Neuronal stem cell (in vitro differentiated cells): ENCODE measurements around the gene ADGRE3. TPM values are rescaled to one million over a fixed set of nuclear protein-coding genes. Genes with fewer than 3 reads are reported as not detected.

Source experiments
- DNase-seq: peaks from one replicate; pipeline ENCODE4 v3.0.0-alpha.2; 2013; ENCODE audit warnings: low spot score
- H2AFZ ChIP-seq: one replicate; pipeline ENCODE4 v1.6.1; 2013; ENCODE audit warnings: mild to moderate bottlenecking, low read length, inconsistent platforms
- H2AK5ac ChIP-seq: 2 replicates; pipeline ENCODE4 v1.6.1; 2013; ENCODE audit warnings: low read depth, mild to moderate bottlenecking, inconsistent platforms, low read length, moderate library complexity, mixed read lengths
- H2BK120ac ChIP-seq: 2 replicates; pipeline ENCODE4 v1.6.1; 2013; ENCODE audit warnings: low read depth, mild to moderate bottlenecking, inconsistent platforms, low read length, moderate library complexity, mixed read lengths
- H2BK12ac ChIP-seq: one replicate; pipeline ENCODE4 v1.6.1; 2013; ENCODE audit warnings: low read length, inconsistent platforms
- H2BK15ac ChIP-seq: 2 replicates; pipeline ENCODE4 v1.6.1; 2013; ENCODE audit warnings: mild to moderate bottlenecking, low read length, inconsistent platforms, mixed read lengths
- H2BK5ac ChIP-seq: one replicate; pipeline ENCODE4 v1.6.1; 2013; ENCODE audit warnings: inconsistent platforms, mild to moderate bottlenecking, low read length, moderate library complexity
- H3K14ac ChIP-seq: one replicate; pipeline ENCODE4 v1.6.1; 2013; ENCODE audit warnings: low read length, inconsistent platforms
- H3K18ac ChIP-seq: 2 replicates; pipeline ENCODE4 v1.6.1; 2013; ENCODE audit warnings: low read length, inconsistent platforms
- H3K23ac ChIP-seq: 2 replicates; pipeline ENCODE4 v1.6.1; 2013; ENCODE audit warnings: low read depth, mild to moderate bottlenecking, mixed read lengths, low read length, inconsistent platforms; ENCODE audit not compliant: poor library complexity
- H3K27ac ChIP-seq: replicated peaks from 3 replicates; pipeline ENCODE4 v1.5.1; 2013; ENCODE audit warnings: low read length, inconsistent platforms
- H3K27me3 ChIP-seq, 3 experiments: 2 replicates each; pipeline ENCODE4 v1.6.1; 2013; ENCODE audit warnings: low read length in 3 of 3, mild to moderate bottlenecking in 2 of 3, inconsistent platforms in 1 of 3, low read depth in 1 of 3, mixed read lengths in 1 of 3, moderate library complexity in 1 of 3; ENCODE audit not compliant: control insufficient read depth in 3 of 3, insufficient read depth in 3 of 3
- H3K36me3 ChIP-seq, 2 donors: replicated peaks in 1 of 2; 2 replicates each; pipeline ENCODE4 v1.6.1; 2013; ENCODE audit warnings: low read length in 2 of 2; ENCODE audit not compliant: control insufficient read depth in 2 of 2, insufficient read depth in 2 of 2
- H3K4ac ChIP-seq: 2 replicates; pipeline ENCODE4 v1.6.1; 2013; ENCODE audit warnings: inconsistent platforms, mild to moderate bottlenecking, low read length, moderate library complexity
- H3K4me1 ChIP-seq, 2 donors: 1 replicate in 1 of 2; 2 replicates in 1 of 2; pipeline ENCODE4 v1.6.1; 2013; ENCODE audit warnings: low read length in 2 of 2, low read depth in 1 of 2; ENCODE audit not compliant: control insufficient read depth in 2 of 2, insufficient read depth in 1 of 2
- H3K4me2 ChIP-seq: one replicate; pipeline ENCODE4 v1.6.1; 2013; ENCODE audit warnings: mild to moderate bottlenecking, low read length, inconsistent platforms; ENCODE audit not compliant: insufficient read depth, poor library complexity, severe bottlenecking
- H3K4me3 ChIP-seq, 2 donors: 2 replicates each; pipeline ENCODE4 v1.5.1; 2013; ENCODE audit warnings: low read length in 2 of 2, mild to moderate bottlenecking in 2 of 2, inconsistent platforms in 1 of 2, moderate library complexity in 1 of 2
- H3K79me1 ChIP-seq: one replicate; pipeline ENCODE4 v1.6.1; 2013; ENCODE audit warnings: low read depth, mild to moderate bottlenecking, inconsistent platforms, low read length, moderate library complexity
- H3K9ac ChIP-seq: one replicate; pipeline ENCODE4 v1.6.1; 2013; ENCODE audit warnings: mild to moderate bottlenecking, low read depth, low read length, inconsistent platforms; ENCODE audit not compliant: poor library complexity
- H3K9me3 ChIP-seq, 2 donors: replicated peaks in 1 of 2; 2 replicates each; pipeline versions ENCODE3 to v1.6.1; 2013; ENCODE audit warnings: low read length in 2 of 2, mild to moderate bottlenecking in 2 of 2, inconsistent platforms in 1 of 2, low read depth in 1 of 2, mixed read lengths in 1 of 2, moderate library complexity in 1 of 2; ENCODE audit not compliant: control insufficient read depth in 2 of 2, insufficient read depth in 1 of 2
- H4K8ac ChIP-seq: one replicate; pipeline ENCODE4 v1.6.1; 2013; ENCODE audit warnings: low read depth, mild to moderate bottlenecking, inconsistent platforms, low read length, moderate library complexity
- H4K91ac ChIP-seq: one replicate; pipeline ENCODE4 v1.6.1; 2013; ENCODE audit warnings: low read length, low read depth, mild to moderate bottlenecking, inconsistent platforms; ENCODE audit not compliant: poor library complexity
- WGBS, 2 donors: extraction: QIAGEN DNeasy Blood & Tissue Kit; methylation state at CpG; one replicate each; pipeline ENCODE4 v1.1.7; 2013; ENCODE audit warnings: missing lambda C conversion rate in 2 of 2, mixed read lengths in 1 of 2; ENCODE audit not compliant: insufficient read length in 2 of 2, insufficient replicate concordance in 1 of 2; ENCODE audit errors: extremely low coverage in 2 of 2; 5-methylcytosine and 5-hydroxymethylcytosine counted together
- polyA plus RNA-seq, 2 experiments: library from polyadenylated mRNA; stranded (reverse); fragments of 200-250 nt; gene quantifications; one replicate each; pipeline ENCODE4 v1.2.3, GENCODE V29; 2013

The ADGRE3 gene, protein sequence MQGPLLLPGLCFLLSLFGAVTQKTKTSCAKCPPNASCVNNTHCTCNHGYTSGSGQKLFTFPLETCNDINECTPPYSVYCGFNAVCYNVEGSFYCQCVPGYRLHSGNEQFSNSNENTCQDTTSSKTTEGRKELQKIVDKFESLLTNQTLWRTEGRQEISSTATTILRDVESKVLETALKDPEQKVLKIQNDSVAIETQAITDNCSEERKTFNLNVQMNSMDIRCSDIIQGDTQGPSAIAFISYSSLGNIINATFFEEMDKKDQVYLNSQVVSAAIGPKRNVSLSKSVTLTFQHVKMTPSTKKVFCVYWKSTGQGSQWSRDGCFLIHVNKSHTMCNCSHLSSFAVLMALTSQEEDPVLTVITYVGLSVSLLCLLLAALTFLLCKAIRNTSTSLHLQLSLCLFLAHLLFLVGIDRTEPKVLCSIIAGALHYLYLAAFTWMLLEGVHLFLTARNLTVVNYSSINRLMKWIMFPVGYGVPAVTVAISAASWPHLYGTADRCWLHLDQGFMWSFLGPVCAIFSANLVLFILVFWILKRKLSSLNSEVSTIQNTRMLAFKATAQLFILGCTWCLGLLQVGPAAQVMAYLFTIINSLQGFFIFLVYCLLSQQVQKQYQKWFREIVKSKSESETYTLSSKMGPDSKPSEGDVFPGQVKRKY
- not detected for polyA plus RNA-seq (2013, experiment 1 of 2)
- polyA plus RNA-seq (2013, experiment 2 of 2): not detected

- Histone ChIP-seq H2AFZ (no peak within 1 kb of the TSS), H2AK5ac (no peak within 1 kb of the TSS), H2BK15ac (no peak within 1 kb of the TSS), H2BK12ac (no peak within 1 kb of the TSS), H3K27ac (no peak within 1 kb of the TSS), H3K18ac (no peak within 1 kb of the TSS), H4K91ac (no peak within 1 kb of the TSS), H3K9me3 (peaks cover 0 to 14% of the 10 kb centered on the region in 2 donors), H3K9ac (no peak within 1 kb of the TSS), H4K8ac (no peak within 1 kb of the TSS), H3K36me3 (no peaks in the 10 kb centered on the region), H3K4me3 (no peak within 1 kb of the TSS), H3K4ac (no peak within 1 kb of the TSS), H3K4me1 (no peaks in the 10 kb centered on the region), H3K23ac (no peak within 1 kb of the TSS), H3K14ac (no peak within 1 kb of the TSS), H3K79me1 (no peaks in the 10 kb centered on the region), H3K27me3 (peaks cover 0 to 14% (median 4%) of the 10 kb centered on the region in 3 experiments), H2BK120ac (no peak within 1 kb of the TSS), H3K4me2 (no peak within 1 kb of the TSS), H2BK5ac (no peak within 1 kb of the TSS)
- no CpG with 5 or more reads among the region's 6 CpGs for WGBS, 2 donors
- no peak for DNase-seq
These were observed at the start of gene ADGRE3 for GRCh38 chr19:14674764-14675163. ADGRE3 (minus strand) TSS chr19:14674844; CDS start chr19:14674770, 74 bp downstream.

DNA sequence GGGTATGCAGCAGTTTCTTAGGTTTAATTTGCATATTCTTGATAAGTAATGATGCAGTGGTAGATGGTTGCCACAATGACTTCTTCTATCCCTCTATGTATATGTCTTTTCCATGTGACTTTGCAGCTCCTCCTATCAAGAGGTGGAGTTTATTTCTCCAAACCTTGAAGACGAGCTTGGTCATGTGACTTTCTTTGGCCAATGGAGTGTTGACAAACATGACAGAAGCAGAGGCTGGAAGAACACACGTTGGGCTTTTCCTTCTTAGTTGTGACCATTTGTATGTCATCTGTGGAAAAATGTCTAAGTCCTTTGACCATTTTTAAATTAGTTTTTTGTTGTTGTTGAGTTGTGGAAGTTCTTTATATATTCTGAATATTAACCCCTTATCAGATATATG lies 47.5 kb upstream of the ADGRE3 start:
- H3K27me3 ChIP-seq: no peaks in the 10 kb centered on the region
- no peak overlapping the region for H2AFZ ChIP-seq
- no peak overlapping the region for H2AK5ac ChIP-seq
- H3K9me3 ChIP-seq: peaks cover 34 to 61% of the 10 kb centered on the region in 2 donors
- H2BK120ac ChIP-seq: no peak overlapping the region
- no CpG with 5 or more reads among the region's 2 CpGs for WGBS, 2 donors
- no peak overlapping the region for H3K18ac ChIP-seq
- no peak overlapping the region for H4K91ac ChIP-seq
- no peak overlapping the region for H3K23ac ChIP-seq
- no peak overlapping the region for H3K4ac ChIP-seq
- no peak overlapping the region for H3K27ac ChIP-seq
- no peak for DNase-seq
- no peak overlapping the region for H2BK5ac ChIP-seq
- no peak overlapping the region for H3K4me3 ChIP-seq
- H2BK15ac ChIP-seq: no peak overlapping the region
- no peak overlapping the region for H3K9ac ChIP-seq
- peaks cover 16 to 49% of the 10 kb centered on the region in 2 donors for H3K36me3 ChIP-seq
- no peaks in the 10 kb centered on the region for H3K4me1 ChIP-seq
- no peak overlapping the region for H3K4me2 ChIP-seq
- H3K14ac ChIP-seq: no peak overlapping the region
- H3K79me1 ChIP-seq: no peaks in the 10 kb centered on the region
- H2BK12ac ChIP-seq: no peak overlapping the region
- H4K8ac ChIP-seq: no peak overlapping the region

DNA sequence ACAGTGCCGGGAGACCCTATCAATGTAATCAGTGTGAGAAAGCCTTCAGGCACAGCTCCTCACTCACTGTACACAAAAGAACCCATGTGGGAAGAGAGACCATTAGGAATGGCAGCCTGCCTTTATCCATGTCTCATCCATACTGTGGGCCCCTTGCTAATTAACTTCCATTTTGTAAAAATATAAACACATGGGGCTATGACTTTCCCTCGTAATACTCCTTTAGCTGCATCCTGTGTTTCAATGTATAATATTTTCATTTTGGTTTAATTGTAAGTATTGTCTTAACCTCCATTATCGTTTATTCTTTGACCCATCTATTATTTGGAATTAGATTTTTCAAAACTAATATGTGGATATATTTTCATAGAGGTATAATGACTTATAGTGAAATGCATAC lies 44.5 kb upstream of the ADGRE3 start:
- H3K27me3 ChIP-seq: no peaks in the 10 kb centered on the region
- H3K9me3 ChIP-seq: peaks cover 46 to 91% of the 10 kb centered on the region in 2 donors

GRCh38 chr19:14718522-14719116 lies 44.0 kb upstream of the ADGRE3 start:
- no peak overlapping the region for H2BK120ac ChIP-seq
- no peak overlapping the region for H3K4me3 ChIP-seq
- peaks cover 28 to 84% of the 10 kb centered on the region in 2 donors for H3K36me3 ChIP-seq
- no peak overlapping the region for H4K91ac ChIP-seq
- no peak overlapping the region for H3K4me2 ChIP-seq
- H3K23ac ChIP-seq: no peak overlapping the region
- H2BK5ac ChIP-seq: no peak overlapping the region
- no peak overlapping the region for H3K4ac ChIP-seq
- no peak overlapping the region for H3K27ac ChIP-seq
- H2BK12ac ChIP-seq: no peak overlapping the region
- H2AFZ ChIP-seq: no peak overlapping the region
- no peak overlapping the region for H3K14ac ChIP-seq
- no peak for DNase-seq
- no peaks in the 10 kb centered on the region for H3K79me1 ChIP-seq
- H3K18ac ChIP-seq: no peak overlapping the region
- H2AK5ac ChIP-seq: no peak overlapping the region
- H3K27me3 ChIP-seq: no peaks in the 10 kb centered on the region
- H4K8ac ChIP-seq: no peak overlapping the region
- H3K9me3 ChIP-seq: peaks cover 47 to 92% of the 10 kb centered on the region in 2 donors
- no peak overlapping the region for H2BK15ac ChIP-seq
- no CpG with 5 or more reads among the region's 18 CpGs for WGBS, 2 donors
- H3K9ac ChIP-seq: no peak overlapping the region
- H3K4me1 ChIP-seq: no peaks in the 10 kb centered on the region

More for the DNA sequence above, 44.5 kb upstream of the ADGRE3 start:
- H2BK12ac ChIP-seq: no peak overlapping the region
- no peak overlapping the region for H2BK15ac ChIP-seq
- no CpG with 5 or more reads among the region's 3 CpGs for WGBS, 2 donors
- no peak overlapping the region for H3K9ac ChIP-seq
- no peak overlapping the region for H4K8ac ChIP-seq
- no peak overlapping the region for H3K27ac ChIP-seq
- H2BK120ac ChIP-seq: no peak overlapping the region
- no peak overlapping the region for H4K91ac ChIP-seq
- no peak overlapping the region for H3K23ac ChIP-seq
- H3K4me3 ChIP-seq: no peak overlapping the region
- H3K4me2 ChIP-seq: no peak overlapping the region
- H3K18ac ChIP-seq: no peak overlapping the region
- H2AK5ac ChIP-seq: no peak overlapping the region
- no peak overlapping the region for H3K14ac ChIP-seq
- no peak for DNase-seq
- H2AFZ ChIP-seq: no peak overlapping the region
- no peak overlapping the region for H3K4ac ChIP-seq
- H3K4me1 ChIP-seq: no peaks in the 10 kb centered on the region
- H2BK5ac ChIP-seq: no peak overlapping the region
- peaks cover 28 to 79% of the 10 kb centered on the region in 2 donors for H3K36me3 ChIP-seq
- no peaks in the 10 kb centered on the region for H3K79me1 ChIP-seq
